Measurements from ENCODE around the gene MEI1.
"Not testable (repeated sequence)": the region's sequence is repeated elsewhere in the genome, so short reads cannot be mapped to it uniquely, and the experiment has no call there.

The MEI1 gene

DNA sequence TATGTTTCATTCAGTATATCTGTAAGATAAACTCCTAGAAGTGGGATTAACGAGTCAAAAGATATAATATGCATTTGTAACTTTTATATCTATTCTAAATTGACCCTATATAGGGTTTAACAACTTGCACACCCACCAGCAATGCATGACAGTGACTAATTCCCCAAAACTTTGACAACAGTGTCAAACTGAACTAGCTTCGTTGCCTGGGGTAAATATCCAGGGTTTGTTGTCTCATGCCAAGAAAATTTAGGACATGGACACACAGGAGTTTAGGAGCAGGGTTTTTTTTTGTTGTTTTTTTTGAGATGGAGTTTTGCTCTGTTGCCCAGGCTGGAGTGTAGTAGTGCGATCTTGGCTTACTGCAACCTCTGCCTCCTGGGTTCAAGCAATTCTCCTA is 15.7 kb upstream of the MEI1 start:
- DNase-seq = no peak

- no peak for DNase-seq
Measured at GRCh38 chr22:41684194-41684593, 15.1 kb upstream of the MEI1 start.

- not testable (repeated sequence) for DNase-seq
Measured at GRCh38 chr22:41686890-41687289, 12.4 kb upstream of the MEI1 start.

- DNase-seq = no peak
Measured at GRCh38 chr22:41687901-41688364, 11.4 kb upstream of the MEI1 start.

GRCh38 chr22:41688365-41689211 is 10.7 kb upstream of the MEI1 start, which contains the start of gene SNU13:
Gene SNU13, minus strand, starts transcription at chr22:41688867. Its CDS starts 71 bp downstream, at chr22:41688796.
- DNase-seq = peak; percentile 92

GRCh38 chr22:41690476-41690875 is 8.8 kb upstream of the MEI1 start:
- no peak for DNase-seq

DNA sequence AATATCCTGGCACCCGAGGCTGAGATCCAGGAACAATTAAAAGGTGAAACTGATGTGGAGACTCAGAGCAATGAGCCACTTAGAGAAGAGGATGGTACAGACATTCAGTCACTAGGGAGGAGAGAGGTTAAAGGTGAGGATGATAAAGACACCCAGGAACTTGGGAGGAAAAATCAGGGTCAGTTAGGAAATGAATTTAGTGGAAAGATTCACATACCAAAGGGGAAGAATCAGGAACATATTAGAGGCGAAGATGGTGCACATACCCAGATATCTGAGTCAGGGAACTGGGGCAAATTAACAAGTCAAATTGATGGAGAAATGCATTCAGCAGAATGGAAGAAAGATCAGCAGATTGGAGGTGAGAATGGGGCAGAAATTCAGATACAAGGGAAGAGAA is 4.1 kb upstream of the MEI1 start:
- no peak for DNase-seq

GRCh38 chr22:41696703-41697102 is 2.6 kb upstream of the MEI1 start:
- no peak for DNase-seq

GRCh38 chr22:41697126-41697775 is 2.1 kb upstream of the MEI1 start:
- DNase-seq = peak; percentile 67

DNA sequence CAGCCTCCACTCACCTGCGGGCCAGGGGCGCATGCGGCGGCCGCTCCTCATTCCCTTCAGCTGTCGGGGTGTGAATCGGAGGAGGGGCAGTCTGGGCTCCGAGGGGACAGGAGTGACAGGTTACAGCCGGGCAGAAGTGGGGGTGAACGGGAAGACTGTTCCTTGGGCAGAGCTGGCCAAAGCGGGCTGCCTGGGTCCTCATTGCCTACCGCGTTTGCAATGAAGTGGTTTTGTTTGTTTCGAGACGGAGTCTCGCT is 733 bp downstream of the MEI1 start:
- no peak for DNase-seq

DNA sequence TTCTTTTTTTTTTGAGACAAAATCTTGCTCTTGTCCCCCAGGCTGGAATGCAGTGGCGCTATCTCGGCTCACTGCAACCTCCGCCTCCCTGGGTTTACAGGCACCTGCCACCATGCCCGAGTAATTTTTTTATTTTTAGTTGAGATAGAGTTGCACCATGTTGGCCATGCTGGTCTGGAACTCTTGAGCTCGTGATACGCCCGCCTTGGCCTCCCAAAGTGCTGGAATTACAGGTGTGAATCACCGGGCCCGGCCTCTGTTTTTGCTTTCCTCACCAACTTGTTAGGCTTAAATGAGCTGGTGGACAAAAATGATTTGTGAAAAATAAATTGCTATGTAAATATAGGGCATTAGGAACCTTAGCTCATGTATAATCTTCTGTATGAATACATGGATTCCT is 3.5 kb downstream of the MEI1 start:
- DNase-seq = no peak

- DNase-seq = no peak
Measured at GRCh38 chr22:41709341-41709740, 10.0 kb downstream of the MEI1 start.

- DNase-seq = no peak
Measured at GRCh38 chr22:41713004-41713403, 13.7 kb downstream of the MEI1 start.

DNA sequence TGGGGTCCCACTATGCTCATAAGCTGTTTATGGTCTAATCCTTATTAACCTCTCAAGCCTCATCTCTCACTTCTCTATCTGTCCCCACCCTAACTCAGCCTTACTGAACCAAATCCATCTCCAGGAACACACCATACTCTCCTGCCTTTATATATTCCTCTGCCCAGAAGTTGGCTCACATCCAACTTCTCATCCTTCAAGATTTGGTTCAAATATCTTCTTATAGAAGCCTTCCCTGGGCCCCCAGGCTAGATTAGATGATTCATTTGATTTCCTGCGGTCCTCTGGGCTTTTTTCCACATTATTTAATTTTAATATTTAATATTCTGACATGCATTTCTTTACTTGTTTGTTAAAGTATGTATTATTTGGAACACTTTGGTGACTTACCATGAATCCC is 23.2 kb downstream of the MEI1 start:
- DNase-seq = no peak

DNA sequence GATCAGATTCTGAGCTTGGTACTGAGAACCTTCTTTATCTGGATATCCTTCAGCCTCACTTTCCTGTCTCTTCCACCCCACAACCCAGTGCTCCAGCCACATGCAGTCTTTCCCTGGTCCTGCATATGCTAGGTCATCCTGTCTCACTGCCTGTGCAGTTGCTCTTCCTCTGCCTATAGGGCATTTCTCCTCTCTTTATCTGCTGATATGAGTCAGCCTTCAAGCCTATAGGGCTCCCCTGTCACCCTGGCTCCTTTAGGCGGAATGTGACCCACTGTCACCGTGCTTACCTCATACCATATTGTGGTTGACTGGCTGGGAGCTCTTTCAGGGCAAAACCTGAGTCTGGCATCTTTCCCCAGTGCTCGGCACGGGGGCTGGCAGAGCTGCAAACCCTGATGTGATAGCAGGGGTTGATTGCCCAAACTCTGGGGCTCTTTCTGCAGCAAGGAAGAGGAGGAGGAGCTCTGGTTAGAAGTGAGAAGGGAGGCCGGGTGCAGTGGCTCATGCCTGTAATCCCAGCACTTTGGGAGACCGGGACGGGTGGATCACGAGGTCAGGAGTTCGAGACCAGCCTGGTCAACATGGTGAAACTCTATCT is 26.3 kb downstream of the MEI1 start:
- DNase-seq = no peak

- no peak for DNase-seq
Measured at GRCh38 chr22:41731609-41732008, 32.3 kb downstream of the MEI1 start.

DNA sequence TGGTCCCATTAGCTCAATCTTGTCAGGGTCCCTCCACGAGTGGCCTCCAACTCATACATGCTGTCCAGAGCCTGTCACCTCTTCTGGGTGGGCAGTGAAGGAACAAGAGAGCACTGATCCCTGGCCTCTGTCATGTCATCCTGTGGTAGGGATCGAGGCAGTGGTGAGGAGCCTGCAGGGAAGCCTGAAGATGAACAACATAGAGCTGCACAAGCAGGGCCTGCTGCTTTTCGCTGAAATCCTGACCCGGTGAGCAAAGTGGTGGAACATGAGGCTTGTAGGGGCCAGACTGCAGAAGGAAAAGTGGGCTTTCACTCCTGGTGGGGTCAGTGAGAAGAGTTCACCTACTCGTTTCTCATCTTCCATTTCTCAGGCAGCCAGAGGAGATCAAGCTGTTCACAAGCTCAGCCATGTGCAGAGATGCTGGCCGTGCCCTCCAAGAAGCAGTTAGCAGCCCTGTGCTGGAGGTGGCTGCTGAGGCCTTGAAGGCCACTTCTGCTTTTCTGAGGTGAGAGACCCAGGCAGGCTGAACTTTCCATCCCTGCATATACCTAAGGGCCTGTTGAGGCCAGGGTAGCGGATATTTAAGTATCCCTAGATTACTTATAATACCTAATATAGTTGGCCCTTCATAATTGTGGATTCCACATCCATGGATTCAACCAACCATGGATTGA is 32.9 kb downstream of the MEI1 start:
- DNase-seq = no peak

GRCh38 chr22:41733241-41733640 is 33.9 kb downstream of the MEI1 start:
- DNase-seq = not testable (repeated sequence)

DNA sequence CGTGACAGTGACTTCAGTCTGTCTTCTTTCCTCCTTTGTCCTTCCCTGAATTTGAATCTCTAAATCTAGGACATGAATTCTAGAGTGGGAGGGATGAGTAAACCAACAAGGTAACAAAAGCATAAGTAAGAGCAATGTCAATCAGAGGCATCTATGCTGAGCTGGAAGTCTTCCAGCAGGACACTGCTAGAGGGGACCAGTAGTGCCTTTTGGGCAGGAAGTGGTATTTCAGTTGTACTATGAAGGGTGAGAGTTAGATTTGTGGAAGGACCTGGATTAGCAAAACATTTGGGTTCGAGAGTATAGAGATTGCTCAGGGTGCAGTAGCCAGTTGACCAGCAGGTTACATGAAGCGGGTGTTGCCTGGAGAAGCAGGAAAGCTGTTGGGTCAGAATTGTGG is 40.3 kb downstream of the MEI1 start:
- DNase-seq = no peak

- DNase-seq = no peak
Measured at GRCh38 chr22:41742918-41743317, 43.6 kb downstream of the MEI1 start.

- no peak for DNase-seq
Measured at GRCh38 chr22:41745968-41746367, 46.7 kb downstream of the MEI1 start.

GRCh38 chr22:41746567-41747400 is 47.5 kb downstream of the MEI1 start:
- DNase-seq = no peak

All from NCI-H2107 (cell line).